Stimulated activated CD4-positive, alpha-beta T cell treated with anti-CD3 and anti-CD28 coated beads, Interleukin-4, amount 100 ng/mL, for 4 hours (primary cell): ENCODE results near the gene CD80.
"Not testable (repeated sequence)": the region's sequence is repeated elsewhere in the genome, so short reads cannot be mapped to it uniquely, and the experiment has no call there.

Experiments used
- DNase-seq, 2 experiments: peaks; one replicate each; pipeline ENCODE4 v3.0.0-alpha.2; 2020

CD80 gene

DNA sequence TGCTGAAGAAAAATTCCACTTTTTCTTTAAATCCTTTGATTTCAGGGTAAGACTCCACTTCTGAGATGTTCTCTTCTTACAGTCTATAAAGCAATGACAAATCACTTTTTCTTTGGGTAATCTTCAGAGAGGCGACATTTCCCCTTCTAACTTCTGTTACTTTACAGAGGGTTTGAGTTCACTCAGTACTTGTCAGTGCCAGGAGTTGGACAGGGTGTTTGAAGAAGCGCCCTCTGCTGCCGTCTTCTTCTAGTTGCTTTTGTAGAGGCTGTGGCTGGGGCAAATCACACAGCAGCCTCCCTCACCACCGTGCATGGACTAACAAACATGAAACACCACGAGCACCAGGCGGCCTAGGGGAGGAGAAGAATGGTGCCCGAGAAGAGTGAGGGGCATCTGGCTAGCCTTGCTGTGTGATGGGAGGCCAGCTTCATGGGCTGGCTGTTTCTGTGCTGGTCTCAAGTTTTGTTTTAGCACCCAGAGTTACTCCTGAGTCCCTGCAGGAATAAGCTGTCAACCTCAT is at the start of gene CD80:
CD80 (minus strand) TSS at position 174 of the 523 bp plus-strand sequence. CDS start 1,886 bp downstream, outside the sequence.
- peak; percentile 37 to 44 for DNase-seq

DNA sequence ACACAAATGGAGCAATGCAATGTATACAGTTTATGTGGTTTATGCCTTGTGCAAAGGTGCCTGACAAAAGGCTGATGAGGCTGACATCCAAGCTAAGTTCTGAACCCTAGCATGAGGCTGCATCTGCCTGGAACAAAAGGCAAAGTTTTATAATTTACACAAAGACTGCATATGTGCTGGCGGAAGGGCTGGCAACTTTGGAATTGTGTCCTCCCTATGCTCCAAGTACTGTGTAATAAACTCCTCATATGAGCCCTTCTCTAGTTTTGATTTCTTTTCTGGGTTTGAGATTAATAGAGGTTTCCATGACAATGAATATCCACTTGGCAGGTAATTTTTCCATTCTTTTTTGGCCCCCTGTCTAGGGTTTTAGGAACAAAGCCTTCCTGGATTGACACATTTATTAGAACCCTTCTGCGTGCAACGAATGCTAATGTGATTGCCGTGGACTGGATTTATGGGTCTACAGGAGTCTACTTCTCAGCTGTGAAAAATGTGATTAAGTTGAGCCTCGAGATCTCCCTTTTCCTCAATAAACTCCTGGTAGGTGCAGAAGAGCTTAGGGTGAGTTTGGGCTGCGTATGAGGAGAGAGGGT is 49.1 kb upstream of the CD80 start:
- DNase-seq = no peak

GRCh38 chr3:119604878-119605277 is 45.5 kb upstream of the CD80 start:
- no peak for DNase-seq

- DNase-seq = no peak
These were observed 43.3 kb upstream of the CD80 start for GRCh38 chr3:119602676-119603075.

DNA sequence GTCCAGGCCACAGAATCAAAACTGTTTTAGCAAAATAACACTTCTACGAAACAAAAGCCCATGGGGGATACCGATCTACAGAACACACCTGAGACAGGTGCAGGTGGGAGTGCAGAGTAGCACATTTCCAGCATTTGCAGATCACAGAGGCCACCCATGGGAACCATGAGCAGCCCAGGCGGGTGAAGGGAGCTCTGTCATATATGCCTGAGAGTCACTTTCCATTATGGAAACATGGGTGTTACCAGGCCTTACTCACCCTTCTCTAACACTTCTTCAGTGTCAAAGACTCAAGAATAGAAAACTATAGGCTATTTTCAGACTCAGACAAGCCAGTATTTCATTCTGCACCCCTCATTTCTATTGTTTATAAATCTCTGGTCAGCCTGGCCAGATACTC is 41.7 kb upstream of the CD80 start:
- peak in 1 of 2 experiments; percentile 5 for DNase-seq

GRCh38 chr3:119600732-119601131 is 41.3 kb upstream of the CD80 start:
- DNase-seq = peak in 1 of 2 experiments; percentile 3

- no peak for DNase-seq
These were observed 40.3 kb upstream of the CD80 start for GRCh38 chr3:119599558-119600174.

- no peak for DNase-seq
These were observed 39.1 kb upstream of the CD80 start for GRCh38 chr3:119598410-119599098.

DNA sequence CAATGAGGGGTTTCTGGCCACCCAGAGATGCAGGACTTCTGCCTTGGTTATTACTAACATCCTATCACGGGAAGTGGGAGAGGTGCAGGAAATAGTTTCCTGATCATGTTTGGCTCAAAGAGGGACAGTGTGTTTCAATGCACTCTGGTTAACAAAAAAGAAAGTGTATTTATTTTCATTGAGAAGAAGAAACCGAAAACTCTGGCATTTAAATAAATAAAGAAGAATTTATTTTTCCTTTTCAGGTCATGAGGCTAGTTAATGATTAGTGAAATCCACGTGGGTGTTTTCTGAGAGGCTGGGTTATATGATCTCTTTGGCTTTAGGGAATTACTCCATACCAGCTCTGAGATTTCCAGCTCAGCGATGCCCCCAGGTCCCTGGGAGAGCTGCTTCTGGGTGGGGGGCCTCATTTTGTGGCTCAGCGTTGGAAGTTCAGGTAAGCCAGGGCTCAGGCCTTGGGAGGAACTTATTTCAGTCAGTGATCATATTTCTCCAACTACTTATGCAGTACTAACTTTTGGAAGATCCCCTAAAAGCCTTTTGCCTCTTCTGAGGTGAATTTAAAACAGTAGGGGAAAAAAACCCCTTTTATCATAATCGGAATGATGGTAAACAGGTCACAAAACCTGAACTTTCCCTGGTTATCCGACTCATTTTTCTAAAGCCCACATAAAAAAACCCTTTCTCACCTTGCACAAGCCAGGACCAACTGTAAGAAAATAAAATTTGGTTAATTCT is 38.3 kb upstream of the CD80 start, which contains the start of gene PLA1A:
PLA1A (plus strand) TSS at position 338 of the 741 bp plus-strand sequence; CDS start at position 367, 29 bp downstream.
- DNase-seq = no peak

GRCh38 chr3:119596398-119596797 is 37.0 kb upstream of the CD80 start:
- DNase-seq = no peak

- DNase-seq = no peak
These were observed 36.4 kb upstream of the CD80 start for GRCh38 chr3:119595639-119596334.

- DNase-seq = not testable (repeated sequence)
These were observed 35.5 kb upstream of the CD80 start for GRCh38 chr3:119594929-119595328.

- DNase-seq = no peak
These were observed 34.7 kb upstream of the CD80 start for GRCh38 chr3:119594066-119594465.

GRCh38 chr3:119592861-119593260 is 33.4 kb upstream of the CD80 start:
- DNase-seq = no peak

GRCh38 chr3:119590706-119591105 is 31.3 kb upstream of the CD80 start:
- no peak for DNase-seq

DNA sequence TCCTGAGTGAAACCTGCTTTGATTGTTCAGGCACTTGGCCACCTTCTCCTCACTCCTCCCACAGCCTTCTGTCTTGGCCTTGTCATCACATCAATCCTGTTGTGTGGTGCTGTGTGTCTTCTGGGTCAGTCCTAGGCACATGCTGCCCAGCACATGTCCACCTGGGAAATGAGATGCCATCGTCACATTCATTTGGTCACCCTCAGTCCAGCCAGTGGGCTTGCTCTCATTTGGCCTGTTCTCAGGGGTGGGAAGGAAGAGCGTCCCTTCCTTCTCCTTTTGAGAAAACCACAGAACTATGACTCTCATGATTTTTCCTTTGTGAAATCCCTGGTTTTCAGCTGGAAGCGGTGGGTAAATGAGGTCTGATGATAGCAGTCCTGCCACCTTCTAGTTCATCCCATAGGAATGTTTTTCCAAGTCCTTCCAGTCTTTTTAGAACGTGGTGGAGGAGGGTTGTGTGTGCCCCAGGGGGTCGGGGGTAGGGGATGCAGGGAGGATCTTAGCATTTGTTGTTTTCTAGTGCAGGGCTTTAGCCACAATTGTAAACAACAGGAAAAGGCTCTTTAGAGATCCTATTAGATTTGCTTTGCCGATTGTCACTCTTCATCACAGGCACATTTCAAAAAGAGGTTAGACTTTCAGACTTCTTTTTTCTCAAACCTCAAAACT is 29.8 kb upstream of the CD80 start:
- no peak for DNase-seq

GRCh38 chr3:119588112-119588511 is 28.7 kb upstream of the CD80 start:
- peak; percentile 8 to 30 for DNase-seq

DNA sequence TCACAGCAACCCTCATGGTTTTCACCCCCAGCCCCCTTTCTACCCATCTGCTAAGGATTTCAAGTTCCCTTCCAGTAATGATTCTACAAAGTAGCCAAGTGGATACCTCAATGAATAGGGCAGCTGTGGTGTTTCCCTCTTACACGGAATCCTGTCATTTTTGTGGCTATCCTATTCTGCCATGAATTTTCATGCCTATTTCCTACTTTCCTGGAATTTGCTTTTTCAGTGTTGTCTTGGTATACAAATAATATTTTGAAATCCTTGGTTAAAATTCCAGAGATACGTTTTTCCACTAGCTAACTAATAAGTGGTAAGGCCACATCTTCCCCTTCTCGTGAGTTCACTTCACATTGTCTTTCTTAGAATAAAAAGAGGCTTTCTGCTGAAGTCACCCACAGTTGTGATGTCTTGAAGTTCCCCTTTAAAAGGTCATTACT is 27.3 kb upstream of the CD80 start:
- no peak for DNase-seq

- DNase-seq = no peak
These were observed 26.6 kb upstream of the CD80 start for GRCh38 chr3:119585856-119586570.

DNA sequence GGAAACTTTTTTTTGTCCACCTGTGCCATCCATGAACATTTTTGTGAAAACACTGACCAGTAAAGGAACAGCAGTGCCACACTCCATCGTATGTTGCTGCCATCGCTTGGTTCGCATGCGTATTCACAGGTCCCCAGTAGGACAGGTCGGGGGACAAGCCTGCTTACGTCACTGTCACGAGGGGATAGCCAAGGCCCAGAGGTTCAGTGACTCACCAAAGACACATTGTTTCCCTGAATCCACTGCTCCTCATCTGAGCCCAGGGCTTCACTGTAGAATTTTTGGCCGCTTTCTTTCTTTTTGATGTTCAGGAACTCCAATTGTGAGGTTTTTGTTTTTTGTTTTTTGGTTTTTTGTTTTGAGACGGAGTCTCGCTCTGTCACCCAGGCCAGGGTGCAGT is 25.8 kb upstream of the CD80 start:
- no peak for DNase-seq

GRCh38 chr3:119582178-119582577 is 22.8 kb upstream of the CD80 start:
- peak; percentile 8 to 39 for DNase-seq
